Measurements from ENCODE around the gene HIVEP3. TPM values are rescaled to one million over a fixed set of nuclear protein-coding genes. Genes with fewer than 3 reads are reported as not detected.

HIVEP3 gene
- total RNA-seq, 1 experiment from 2014 or later, result 1.4 TPM

DNA sequence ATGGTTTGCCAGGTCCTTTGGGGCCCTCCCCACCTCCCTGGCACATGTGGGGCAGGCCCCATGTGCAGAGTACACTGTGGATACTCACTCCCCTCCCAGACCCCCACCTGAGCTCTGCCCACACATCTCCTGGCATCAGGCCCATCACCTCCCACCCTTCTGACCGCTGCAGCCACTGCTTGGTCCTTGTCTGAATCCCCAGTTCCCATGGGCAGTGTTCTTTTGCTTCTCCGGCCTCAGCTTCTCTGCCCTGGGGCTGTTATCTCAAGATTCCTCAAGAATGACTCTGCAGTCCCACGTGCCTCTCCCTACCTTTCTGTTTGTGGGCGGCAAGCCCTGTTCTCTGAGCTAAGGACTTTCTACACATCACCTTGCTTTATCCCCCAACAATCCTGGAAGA, 246.5 kb downstream of the HIVEP3 start:
- no peak overlapping the region for H3K4me3 Mint-ChIP-seq
- no peak overlapping the region for H3K56ac ChIP-seq (ENCODE audit: insufficient read length, low read depth, low read length)

More for the DNA sequence above, 246.5 kb downstream of the HIVEP3 start:
- Mint-ChIP-seq H3K9me3 (no peaks in the 10 kb centered on the region), H3K36me3 (ENCODE audit: insufficient read depth in 1 of 3, low read depth in 3 of 3) (no peaks in the 10 kb centered on the region), H3K27me3 (ENCODE audit: low read depth) (peaks cover 10% of the 10 kb centered on the region), H3K4me1 (peaks cover 23 to 27% of the 10 kb centered on the region in 2 experiments), H3K27ac (no peak overlapping the region)
- Histone ChIP-seq H3K23ac (ENCODE audit: insufficient read length, low read depth, low read length) (no peak overlapping the region), H3K79me1 (ENCODE audit: insufficient read depth, low read depth, low read length, poor library complexity, severe bottlenecking) (no peaks in the 10 kb centered on the region), H3K27me3 (ENCODE audit: insufficient read depth, low read length) (no peaks in the 10 kb centered on the region), H3K23me2 (ENCODE audit: insufficient read length, low read depth, low read length, poor library complexity, severe bottlenecking) (no peaks in the 10 kb centered on the region), H2BK20ac (ENCODE audit: low read depth, low read length, poor library complexity, severe bottlenecking) (no peak overlapping the region), H4K91ac (ENCODE audit: insufficient read length, low read depth, low read length) (no peak overlapping the region), H3K14ac (ENCODE audit: insufficient read depth, low read length) (no peak overlapping the region; the same call in 1 of the 2 replicates), H2BK5ac (ENCODE audit: insufficient read length, low read length) (no peak overlapping the region), H3K4me1 (ENCODE audit: insufficient read depth, low read length) (0 out of 2 replicates have a peak, but pooled peaks cover 2% of the 10 kb centered on the region), H2BK15ac (ENCODE audit: low read depth, low read length) (no peak overlapping the region), H2BK12ac (ENCODE audit: insufficient read length, low read depth, low read length) (no peak overlapping the region), H3K9ac (ENCODE audit: extremely low read depth, insufficient read length, low read length) (no peak overlapping the region), H2AFZ (ENCODE audit: low read length) (no peak overlapping the region), H3K18ac (ENCODE audit: insufficient read length, low read depth, low read length) (no peak overlapping the region), H3K9me3 (ENCODE audit: control insufficient read depth, low read depth, low read length) (no peaks in the 10 kb centered on the region), H2AK5ac (ENCODE audit: insufficient read length, low read length) (no peak overlapping the region), H4K8ac (replicated peaks; ENCODE audit: insufficient read length, low read depth, low read length) (no peak overlapping the region), H4K5ac (ENCODE audit: insufficient read length, low read depth, low read length) (no peak overlapping the region), H3K4ac (ENCODE audit: low read depth, low read length) (no peak overlapping the region), H3K27ac (ENCODE audit: insufficient read length, low read depth, low read length) (no peak overlapping the region), H3K79me2 (ENCODE audit: insufficient read depth, low read length) (no peaks in the 10 kb centered on the region), H4K20me1 (ENCODE audit: control insufficient read depth, insufficient read depth, insufficient read length) (no peaks in the 10 kb centered on the region), H3K4me2 (ENCODE audit: insufficient read depth, insufficient read length, low read length) (no peak overlapping the region), H2BK120ac (ENCODE audit: low read depth, low read length, poor library complexity, severe bottlenecking) (no peak overlapping the region), H3T11ph (ENCODE audit: low read length) (no peak overlapping the region)
- no CpG with 5 or more reads among the region's 4 CpGs for WGBS (ENCODE audit: extremely low coverage, insufficient read length, low lambda C conversion rate)
- no peak for DNase-seq
- TF ChIP-seq, protein P1, sequence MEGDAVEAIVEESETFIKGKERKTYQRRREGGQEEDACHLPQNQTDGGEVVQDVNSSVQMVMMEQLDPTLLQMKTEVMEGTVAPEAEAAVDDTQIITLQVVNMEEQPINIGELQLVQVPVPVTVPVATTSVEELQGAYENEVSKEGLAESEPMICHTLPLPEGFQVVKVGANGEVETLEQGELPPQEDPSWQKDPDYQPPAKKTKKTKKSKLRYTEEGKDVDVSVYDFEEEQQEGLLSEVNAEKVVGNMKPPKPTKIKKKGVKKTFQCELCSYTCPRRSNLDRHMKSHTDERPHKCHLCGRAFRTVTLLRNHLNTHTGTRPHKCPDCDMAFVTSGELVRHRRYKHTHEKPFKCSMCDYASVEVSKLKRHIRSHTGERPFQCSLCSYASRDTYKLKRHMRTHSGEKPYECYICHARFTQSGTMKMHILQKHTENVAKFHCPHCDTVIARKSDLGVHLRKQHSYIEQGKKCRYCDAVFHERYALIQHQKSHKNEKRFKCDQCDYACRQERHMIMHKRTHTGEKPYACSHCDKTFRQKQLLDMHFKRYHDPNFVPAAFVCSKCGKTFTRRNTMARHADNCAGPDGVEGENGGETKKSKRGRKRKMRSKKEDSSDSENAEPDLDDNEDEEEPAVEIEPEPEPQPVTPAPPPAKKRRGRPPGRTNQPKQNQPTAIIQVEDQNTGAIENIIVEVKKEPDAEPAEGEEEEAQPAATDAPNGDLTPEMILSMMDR (conservative IDR thresholded peaks at IDR 0.05), result no peak

All from H9 (cell line).